Gastrocnemius medialis (tissue), 4 donors: Measurements from ENCODE around the gene MMUT.

Experiments used
- CTCF ChIP-seq, 5 experiments: fragments of 450-650 bp in 3 of 5; fragments of 200-600 bp in 2 of 5; sonication (generic) in 2 of 5; IDR thresholded peaks in 4 of 5; conservative IDR thresholded peaks in 1 of 5; 1 replicate in 4 of 5; 2 replicates in 1 of 5; pipeline ENCODE4 v1.5.1; 2016 to 2019; ENCODE audit warnings: antibody characterized with exemption in 5 of 5, mild to moderate bottlenecking in 3 of 5, moderate library complexity in 3 of 5
- POLR2A ChIP-seq, 2 donors: fragments of 450-650 bp; IDR thresholded peaks; one replicate each; pipeline ENCODE4 v1.6.1; 2017; ENCODE audit warnings: antibody characterized with exemption in 2 of 2, mild to moderate bottlenecking in 2 of 2, moderate library complexity in 2 of 2

- no peak for TF ChIP-seq CTCF (IDR thresholded peaks at IDR 0.05 in 4 of 5, conservative IDR thresholded peaks at IDR 0.05 in 1 of 5)
- TF ChIP-seq POLR2A (IDR thresholded peaks at IDR 0.05), result no peak
Observed at GRCh38 chr6:49499126-49499525, 36.1 kb upstream of the MMUT start.
